ENCODE results near the gene GOLGA3.

GOLGA3 gene

DNA sequence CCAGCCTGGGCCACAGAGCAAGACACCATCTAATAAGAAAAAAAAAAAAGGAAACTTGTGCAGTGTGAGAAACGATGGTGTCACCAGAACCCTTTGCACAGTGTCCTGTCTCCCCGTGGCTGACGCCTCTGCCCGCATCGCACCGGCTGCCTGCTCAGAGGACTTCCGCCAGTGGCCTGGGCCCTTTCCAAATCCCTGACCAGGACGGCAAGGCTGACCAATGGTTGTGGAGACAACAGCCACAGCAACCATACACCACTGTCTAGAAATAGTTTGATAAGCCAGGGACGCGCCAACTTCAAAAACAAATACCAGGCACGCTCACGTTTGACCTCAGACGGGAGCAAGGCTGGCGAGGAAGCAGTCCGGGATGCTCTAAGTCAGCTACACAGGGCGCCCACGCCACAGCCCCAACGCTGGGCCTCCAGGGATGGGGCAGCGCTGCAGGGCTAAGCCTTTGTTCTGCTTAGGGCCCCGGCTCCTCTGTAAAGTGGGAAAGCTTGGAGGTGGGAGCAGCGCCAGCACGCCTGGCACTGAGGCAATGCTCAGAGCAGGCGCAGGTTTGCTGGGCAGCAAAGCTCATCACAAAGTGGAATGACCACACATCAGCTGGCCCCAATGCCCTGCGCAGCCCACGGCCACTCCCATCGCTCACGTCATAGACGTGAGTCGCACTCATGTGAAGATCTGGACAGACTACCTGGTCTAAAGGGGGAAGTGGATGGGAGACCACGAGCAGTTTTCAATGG is 105.5 kb downstream of the GOLGA3 start:
- no peak for DNase-seq (ENCODE audit: low spot score)

DNA sequence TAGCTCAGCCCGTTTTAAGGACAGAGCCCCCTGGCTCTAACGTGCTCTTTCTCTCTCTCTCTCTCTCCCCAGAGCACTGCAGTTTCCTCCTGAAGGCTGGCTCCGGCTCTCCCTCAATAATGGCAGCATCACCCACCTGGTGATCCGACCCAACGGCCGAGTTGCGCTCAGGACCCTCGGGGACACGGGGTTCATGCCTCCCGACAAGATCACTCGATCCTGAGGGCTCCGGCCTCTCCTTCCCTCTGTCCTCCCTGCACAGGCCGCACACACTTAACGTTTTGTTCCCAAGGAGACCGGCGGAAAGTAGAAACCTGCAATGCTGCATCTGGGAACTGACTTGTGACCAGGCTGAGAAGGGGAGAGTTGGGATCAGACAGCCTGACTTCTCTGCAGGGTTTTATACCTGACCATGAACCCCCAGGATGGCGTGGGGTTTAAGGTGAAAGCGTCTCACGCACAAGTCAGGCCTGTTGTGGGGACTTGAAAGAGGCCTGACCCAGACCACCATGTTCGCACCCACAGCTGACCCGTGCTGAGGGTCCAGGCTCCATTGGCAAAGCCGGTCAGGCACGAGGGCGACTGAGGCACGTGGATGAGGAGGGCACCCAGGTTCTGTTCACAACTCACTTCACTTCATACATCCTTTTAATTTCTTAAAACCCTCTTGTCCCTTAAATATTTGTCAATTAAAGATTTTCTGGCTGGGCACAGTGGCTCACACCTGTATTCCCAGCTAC is 107.9 kb downstream of the GOLGA3 start:
- no peak for DNase-seq (ENCODE audit: low spot score)

DNA sequence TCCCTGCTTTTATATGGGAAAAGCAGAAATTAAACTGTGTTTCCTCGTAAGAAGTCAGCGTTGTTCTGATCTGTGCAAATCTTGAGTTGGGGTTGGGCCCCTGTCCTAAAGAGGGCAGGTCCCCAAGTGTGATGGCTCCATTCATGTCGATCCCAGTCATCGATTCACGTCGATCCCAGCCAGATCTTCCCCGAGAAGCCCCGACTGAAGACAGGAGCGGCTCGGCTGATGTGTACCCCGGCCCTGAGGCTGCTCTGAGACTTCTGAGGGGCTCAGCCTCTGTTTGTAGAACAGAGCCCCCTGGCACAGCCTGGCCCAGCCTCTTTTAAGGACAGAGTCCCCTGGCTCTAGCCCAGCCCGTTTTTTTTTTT is 108.7 kb downstream of the GOLGA3 start:
- DNase-seq (ENCODE audit: low spot score) = no peak

DNA sequence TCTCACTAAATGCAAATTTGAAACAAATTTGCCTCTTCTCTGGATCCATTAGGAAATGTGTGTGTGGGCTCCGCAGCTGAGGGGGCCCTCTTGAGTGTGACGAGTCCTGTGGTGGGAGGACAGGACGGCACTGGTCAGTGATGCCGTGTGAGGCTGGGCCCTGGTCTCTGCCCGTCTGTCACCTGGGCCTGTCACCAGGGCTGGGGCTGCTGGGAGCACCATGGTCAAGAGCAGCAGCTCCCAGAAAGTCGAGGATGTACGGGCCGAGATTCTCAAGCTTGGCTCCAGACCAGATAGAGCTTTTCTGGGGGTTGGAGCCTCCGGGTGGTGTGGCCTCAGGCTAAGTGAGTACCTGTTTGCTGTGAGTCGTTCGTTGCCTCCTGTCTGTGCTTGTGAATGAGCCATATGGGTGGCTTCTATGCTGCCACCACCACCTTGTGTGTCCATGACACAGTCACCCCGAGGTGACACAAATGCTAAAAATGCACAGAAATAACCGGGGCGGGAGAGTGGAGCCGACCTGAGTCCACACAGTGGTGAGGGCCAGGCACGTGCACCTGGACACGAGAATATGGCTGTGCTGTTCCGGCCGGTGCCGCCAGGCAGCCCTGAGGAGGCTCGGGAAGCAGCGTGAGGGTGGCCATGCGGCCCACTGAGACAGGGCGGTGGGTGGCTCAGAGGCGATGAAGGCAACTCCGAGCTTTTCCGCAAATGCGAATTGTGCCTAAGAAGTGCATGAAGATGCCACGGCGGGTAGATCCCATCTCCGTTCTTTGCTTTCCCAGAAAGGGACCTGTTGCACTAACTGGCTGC is 109.3 kb downstream of the GOLGA3 start:
- DNase-seq (ENCODE audit: low spot score) = no peak

All from cerebellar cortex (tissue), 1 donor.